AG09309 (cell line): ENCODE measurements around the gene OGDHL.

Experiments
- DNase-seq: peaks from one replicate; pipeline ENCODE4 v3.0.0-alpha.2; 2010; ENCODE audit warnings: low read depth
- H3K4me3 ChIP-seq: 2 replicates; pipeline ENCODE4 v1.5.1; 2011; ENCODE audit warnings: mild to moderate bottlenecking, low read depth, low read length, moderate library complexity; ENCODE audit not compliant: control insufficient read depth
- TF ChIP-seq, protein P1 (sequence below): IDR thresholded peaks from 2 replicates; pipeline ENCODE4 v1.5.1; 2011; ENCODE audit warnings: mild to moderate bottlenecking, low read depth, low read length, inconsistent platforms; ENCODE audit not compliant: insufficient read depth, control insufficient read depth; ENCODE audit errors: missing control alignments

OGDHL gene

GRCh38 chr10:49740346-49741107 is 21.6 kb downstream of the OGDHL start:
- no peak for DNase-seq
- no peak overlapping the region for H3K4me3 ChIP-seq
- TF ChIP-seq, protein P1, sequence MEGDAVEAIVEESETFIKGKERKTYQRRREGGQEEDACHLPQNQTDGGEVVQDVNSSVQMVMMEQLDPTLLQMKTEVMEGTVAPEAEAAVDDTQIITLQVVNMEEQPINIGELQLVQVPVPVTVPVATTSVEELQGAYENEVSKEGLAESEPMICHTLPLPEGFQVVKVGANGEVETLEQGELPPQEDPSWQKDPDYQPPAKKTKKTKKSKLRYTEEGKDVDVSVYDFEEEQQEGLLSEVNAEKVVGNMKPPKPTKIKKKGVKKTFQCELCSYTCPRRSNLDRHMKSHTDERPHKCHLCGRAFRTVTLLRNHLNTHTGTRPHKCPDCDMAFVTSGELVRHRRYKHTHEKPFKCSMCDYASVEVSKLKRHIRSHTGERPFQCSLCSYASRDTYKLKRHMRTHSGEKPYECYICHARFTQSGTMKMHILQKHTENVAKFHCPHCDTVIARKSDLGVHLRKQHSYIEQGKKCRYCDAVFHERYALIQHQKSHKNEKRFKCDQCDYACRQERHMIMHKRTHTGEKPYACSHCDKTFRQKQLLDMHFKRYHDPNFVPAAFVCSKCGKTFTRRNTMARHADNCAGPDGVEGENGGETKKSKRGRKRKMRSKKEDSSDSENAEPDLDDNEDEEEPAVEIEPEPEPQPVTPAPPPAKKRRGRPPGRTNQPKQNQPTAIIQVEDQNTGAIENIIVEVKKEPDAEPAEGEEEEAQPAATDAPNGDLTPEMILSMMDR, result no peak

DNA sequence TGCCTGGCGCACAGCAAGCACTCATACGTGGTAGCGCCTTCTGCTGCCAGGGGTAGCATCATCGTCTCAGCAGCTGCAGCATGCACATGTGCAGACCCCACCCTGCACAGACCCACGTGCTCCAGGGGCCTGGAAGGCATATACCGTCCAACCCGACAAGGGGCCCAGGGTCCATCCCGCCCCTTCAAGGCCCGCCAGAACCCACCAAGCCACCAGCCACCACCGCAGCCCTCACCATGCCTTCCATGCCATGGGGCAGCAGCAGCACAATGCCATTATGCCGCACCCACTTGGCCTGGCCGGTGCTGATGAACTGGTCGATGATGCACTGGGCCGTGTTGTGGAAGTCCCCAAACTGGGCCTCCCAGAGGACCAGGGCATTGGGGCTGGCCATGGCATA is 22.7 kb downstream of the OGDHL start:
- TF ChIP-seq, protein P1, result no peak
- no peak overlapping the region for H3K4me3 ChIP-seq
- DNase-seq, result no peak

- DNase-seq, result no peak
- no peak overlapping the region for H3K4me3 ChIP-seq
- TF ChIP-seq, protein P1, result no peak
Observed at GRCh38 chr10:49738616-49739360, 23.3 kb downstream of the OGDHL start.

DNA sequence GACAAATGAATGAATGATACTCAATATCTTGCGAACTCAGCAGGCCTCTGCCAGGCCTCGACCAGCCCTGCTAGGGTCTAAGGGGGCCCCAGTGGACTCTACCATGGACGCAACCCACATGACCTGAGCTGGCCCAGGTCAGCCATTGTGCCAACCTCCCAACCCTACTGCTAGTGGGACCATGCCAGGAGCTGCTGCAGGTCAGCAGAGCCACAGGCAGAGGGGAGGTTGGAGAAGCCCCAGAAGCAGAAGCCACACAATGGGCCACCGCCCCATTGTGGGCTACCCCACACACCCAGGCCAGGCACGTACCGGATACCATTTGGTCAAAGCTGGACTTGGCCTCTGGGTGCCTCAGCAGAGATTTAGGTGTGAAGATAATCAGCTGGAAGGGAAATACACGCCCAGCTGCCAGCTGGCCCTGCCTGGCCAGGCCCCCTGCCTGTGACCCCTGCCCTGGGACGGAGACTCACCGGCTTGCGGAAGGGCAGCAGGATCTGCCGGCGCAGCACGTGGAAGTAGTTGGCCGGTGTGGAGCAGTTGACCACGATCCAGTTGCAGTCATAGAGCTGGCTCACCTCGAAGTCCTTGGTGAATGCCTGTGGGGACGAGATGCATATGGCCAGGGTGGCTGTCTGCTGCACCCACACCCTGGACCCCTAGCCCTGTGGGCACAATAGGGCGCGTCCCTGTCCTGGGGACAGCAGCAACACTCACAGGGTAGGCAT is 24.5 kb downstream of the OGDHL start:
- TF ChIP-seq, protein P1, result no peak
- no peak for DNase-seq

GRCh38 chr10:49736564-49737113 is 25.5 kb downstream of the OGDHL start:
- TF ChIP-seq, protein P1, result no peak
- DNase-seq, result no peak
- H3K4me3 ChIP-seq, result no peak overlapping the region

More for the DNA sequence above, 24.5 kb downstream of the OGDHL start:
- no peak overlapping the region for H3K4me3 ChIP-seq

GRCh38 chr10:49735848-49736563 is 26.1 kb downstream of the OGDHL start:
- DNase-seq, result no peak
- TF ChIP-seq, protein P1, result no peak
- H3K4me3 ChIP-seq, result no peak overlapping the region
